IPS-20b (cell line): Measurements from ENCODE around the gene VGLL4.
A peak's percentile ranks its signal among the peaks of the same experiment; 100 is the strongest.
"Not testable (repeated sequence)": the region's sequence is repeated elsewhere in the genome, so short reads cannot be mapped to it uniquely, and the experiment has no call there.

ENCODE experiments used
- H3K27ac ChIP-seq: one replicate; pipeline ENCODE4 v1.5.1; 2013; ENCODE audit warnings: low read length
- H3K27me3 ChIP-seq: 2 replicates; pipeline ENCODE4 v1.6.1; 2013; ENCODE audit warnings: mild to moderate bottlenecking, low read length, inconsistent platforms; ENCODE audit not compliant: insufficient read depth
- H3K36me3 ChIP-seq: 2 replicates; pipeline ENCODE4 v1.6.1; 2013; ENCODE audit warnings: low read depth, mild to moderate bottlenecking, inconsistent platforms, low read length, moderate library complexity; ENCODE audit not compliant: insufficient read depth
- H3K4me1 ChIP-seq: 2 replicates; pipeline ENCODE4 v1.6.1; 2013; ENCODE audit warnings: mild to moderate bottlenecking, control low read depth, inconsistent platforms, low read length, moderate library complexity; ENCODE audit not compliant: insufficient read depth
- H3K4me3 ChIP-seq: 2 replicates; pipeline ENCODE4 v1.5.1; 2013; ENCODE audit warnings: mild to moderate bottlenecking, low read length, inconsistent platforms
- H3K9ac ChIP-seq: 2 replicates; pipeline ENCODE4 v1.6.1; 2013; ENCODE audit warnings: low read depth, mild to moderate bottlenecking, inconsistent platforms, low read length, moderate library complexity
- H3K9me3 ChIP-seq: 2 replicates; pipeline ENCODE4 v1.6.1; 2013; ENCODE audit warnings: mild to moderate bottlenecking, low read depth, low read length, inconsistent platforms; ENCODE audit not compliant: insufficient read depth

The VGLL4 gene, protein sequence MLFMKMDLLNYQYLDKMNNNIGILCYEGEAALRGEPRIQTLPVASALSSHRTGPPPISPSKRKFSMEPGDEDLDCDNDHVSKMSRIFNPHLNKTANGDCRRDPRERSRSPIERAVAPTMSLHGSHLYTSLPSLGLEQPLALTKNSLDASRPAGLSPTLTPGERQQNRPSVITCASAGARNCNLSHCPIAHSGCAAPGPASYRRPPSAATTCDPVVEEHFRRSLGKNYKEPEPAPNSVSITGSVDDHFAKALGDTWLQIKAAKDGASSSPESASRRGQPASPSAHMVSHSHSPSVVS

GRCh38 chr3:11643605-11644087 is at the start of gene VGLL4:
Gene VGLL4, minus strand, starts transcription at chr3:11643915. Its CDS starts 397 bp downstream, at chr3:11643518.
- H3K36me3 ChIP-seq, result no peaks in the 10 kb centered on the region
- H3K4me3 ChIP-seq, result peak within 1 kb of the TSS; percentile 100
- no peaks in the 10 kb centered on the region for H3K27me3 ChIP-seq
- no peaks in the 10 kb centered on the region for H3K9me3 ChIP-seq
- peaks cover 17% of the 10 kb centered on the region for H3K4me1 ChIP-seq
- peak within 1 kb of the TSS; percentile 94 for H3K27ac ChIP-seq
- H3K9ac ChIP-seq, result peak within 1 kb of the TSS; percentile 98

DNA sequence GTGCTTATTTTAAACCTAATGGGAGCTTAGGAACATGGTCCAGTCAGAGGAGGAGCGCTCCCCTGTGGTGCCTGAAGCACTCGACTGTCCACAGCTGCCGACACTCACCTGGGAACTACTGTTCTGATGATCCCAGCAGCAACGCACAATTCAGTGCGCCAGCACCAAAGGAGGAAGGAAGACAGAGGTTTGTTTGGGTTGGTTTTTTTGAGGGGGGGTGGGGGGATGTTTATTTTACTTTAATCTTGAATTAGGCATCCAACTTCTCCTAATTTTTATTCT is 48.8 kb upstream of the VGLL4 start:
- no peak overlapping the region for H3K4me3 ChIP-seq
- no peaks in the 10 kb centered on the region for H3K36me3 ChIP-seq
- H3K4me1 ChIP-seq, result peaks cover 18% of the 10 kb centered on the region
- no peak overlapping the region for H3K9ac ChIP-seq
- H3K27me3 ChIP-seq, result no peaks in the 10 kb centered on the region
- H3K9me3 ChIP-seq, result no peaks in the 10 kb centered on the region
- no peak overlapping the region for H3K27ac ChIP-seq

DNA sequence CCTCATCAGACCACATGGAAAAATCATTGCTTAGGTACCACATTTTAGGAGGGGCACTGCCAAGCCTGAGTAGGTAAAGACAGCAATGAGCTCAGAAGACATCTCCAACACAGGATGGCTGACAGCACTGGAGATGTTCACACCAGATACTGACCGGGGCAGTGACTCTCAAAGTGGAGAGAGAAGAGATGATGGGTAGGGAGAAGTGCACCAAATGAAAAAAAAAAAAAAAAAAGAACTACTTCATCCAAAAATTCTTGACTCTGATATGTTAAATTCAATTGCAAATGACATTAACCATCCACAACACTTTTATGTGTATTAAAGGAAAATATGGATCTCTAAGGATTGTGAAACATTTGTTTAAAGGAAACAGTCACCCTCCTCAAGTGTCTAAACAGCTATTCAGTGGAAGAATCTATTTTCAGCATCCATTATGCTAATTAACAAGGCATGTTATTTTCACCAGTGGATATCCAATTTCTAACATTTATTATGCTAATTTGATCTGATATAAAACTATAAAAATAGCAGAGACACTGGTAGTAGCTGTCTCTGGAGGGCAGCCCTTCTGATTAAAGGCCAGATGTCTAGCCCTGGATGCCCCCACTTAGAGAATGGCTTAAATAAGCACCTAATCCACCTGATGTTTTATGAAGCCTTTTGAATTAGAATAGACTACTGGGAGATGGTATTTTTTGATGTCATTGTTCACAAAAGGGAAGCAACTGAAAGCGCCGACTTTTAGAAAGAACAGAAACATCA is 48.2 kb upstream of the VGLL4 start:
- peaks cover 18% of the 10 kb centered on the region for H3K4me1 ChIP-seq
- H3K27ac ChIP-seq, result no peak overlapping the region
- H3K36me3 ChIP-seq, result no peaks in the 10 kb centered on the region
- H3K27me3 ChIP-seq, result no peaks in the 10 kb centered on the region
- H3K4me3 ChIP-seq, result no peak overlapping the region
- no peak overlapping the region for H3K9ac ChIP-seq
- H3K9me3 ChIP-seq, result no peaks in the 10 kb centered on the region

GRCh38 chr3:11690863-11691766 is 47.4 kb upstream of the VGLL4 start:
- Histone ChIP-seq H3K4me3 (no peak overlapping the region), H3K4me1 (peaks cover 18% of the 10 kb centered on the region), H3K27me3 (no peaks in the 10 kb centered on the region), H3K36me3 (no peaks in the 10 kb centered on the region), H3K9ac (no peak overlapping the region), H3K27ac (no peak overlapping the region), H3K9me3 (no peaks in the 10 kb centered on the region)

GRCh38 chr3:11689749-11690148 is 46.0 kb upstream of the VGLL4 start:
- H3K4me1 ChIP-seq, result peaks cover 18% of the 10 kb centered on the region
- no peaks in the 10 kb centered on the region for H3K36me3 ChIP-seq
- H3K27me3 ChIP-seq, result no peaks in the 10 kb centered on the region
- H3K4me3 ChIP-seq, result no peak overlapping the region
- H3K27ac ChIP-seq, result no peak overlapping the region
- H3K9ac ChIP-seq, result peak overlapping the region; percentile 37; the same call in 1 of the 2 replicates
- H3K9me3 ChIP-seq, result no peaks in the 10 kb centered on the region

DNA sequence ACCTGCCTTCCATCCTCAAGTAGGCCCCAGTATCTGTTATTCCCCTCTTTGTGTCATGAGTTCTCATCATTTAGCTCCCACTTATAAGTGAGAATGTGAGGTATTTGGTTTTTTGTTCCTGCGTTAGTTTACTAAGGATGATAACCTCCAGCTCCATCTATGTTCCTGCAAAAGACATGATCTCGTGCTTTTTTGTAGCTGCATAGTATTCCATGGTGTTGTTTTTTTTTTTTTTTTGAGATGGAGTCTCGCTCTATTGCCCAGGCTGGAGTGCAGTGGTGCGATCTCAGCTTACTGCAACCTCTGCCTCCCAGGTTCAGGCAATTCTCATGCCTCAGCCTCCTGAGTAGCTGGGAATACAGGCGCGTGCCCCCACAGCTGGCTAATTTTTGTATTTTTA is 41.3 kb upstream of the VGLL4 start:
- not testable (repeated sequence) for H3K9me3 ChIP-seq

GRCh38 chr3:11680509-11680908 is 36.8 kb upstream of the VGLL4 start:
- Histone ChIP-seq H3K9ac (no peak overlapping the region), H3K4me3 (no peak overlapping the region), H3K27ac (no peak overlapping the region), H3K4me1 (no peaks in the 10 kb centered on the region), H3K9me3 (no peaks in the 10 kb centered on the region), H3K27me3 (no peaks in the 10 kb centered on the region), H3K36me3 (no peaks in the 10 kb centered on the region)

More for the DNA sequence above, 41.3 kb upstream of the VGLL4 start:
- H3K36me3 ChIP-seq, H3K4me1 ChIP-seq, H3K9ac ChIP-seq, H3K4me3 ChIP-seq, H3K27ac ChIP-seq, H3K27me3 ChIP-seq: not testable (repeated sequence)

DNA sequence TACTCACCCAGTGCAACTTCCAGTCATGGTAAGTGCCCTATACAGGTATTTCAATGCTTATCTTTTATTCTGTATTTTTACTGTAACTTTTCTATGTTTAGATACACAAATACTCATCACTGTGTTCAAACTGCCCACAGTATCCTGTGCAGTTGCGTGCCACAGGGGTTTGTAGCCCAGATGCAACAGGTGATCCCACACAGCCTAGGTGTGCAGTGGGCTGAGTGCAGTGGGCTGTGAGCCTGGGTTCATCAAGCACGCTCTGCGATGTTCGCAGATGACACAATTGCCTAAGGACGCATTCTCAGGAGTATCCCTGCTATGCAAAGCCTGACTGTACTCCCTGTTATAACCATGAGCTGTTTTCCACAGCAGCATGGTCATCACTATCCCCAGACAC is 36.2 kb upstream of the VGLL4 start:
- H3K9me3 ChIP-seq, result no peaks in the 10 kb centered on the region
- no peaks in the 10 kb centered on the region for H3K36me3 ChIP-seq
- H3K9ac ChIP-seq, result no peak overlapping the region
- no peak overlapping the region for H3K4me3 ChIP-seq
- no peaks in the 10 kb centered on the region for H3K27me3 ChIP-seq
- H3K4me1 ChIP-seq, result no peaks in the 10 kb centered on the region
- H3K27ac ChIP-seq, result no peak overlapping the region

- no peaks in the 10 kb centered on the region for H3K27me3 ChIP-seq
- no peaks in the 10 kb centered on the region for H3K9me3 ChIP-seq
- H3K9ac ChIP-seq, result no peak overlapping the region
- H3K4me1 ChIP-seq, result peaks cover 6% of the 10 kb centered on the region
- no peak overlapping the region for H3K27ac ChIP-seq
- no peaks in the 10 kb centered on the region for H3K36me3 ChIP-seq
- H3K4me3 ChIP-seq, result no peak overlapping the region
Observed at GRCh38 chr3:11672363-11672762, 28.6 kb upstream of the VGLL4 start.

DNA sequence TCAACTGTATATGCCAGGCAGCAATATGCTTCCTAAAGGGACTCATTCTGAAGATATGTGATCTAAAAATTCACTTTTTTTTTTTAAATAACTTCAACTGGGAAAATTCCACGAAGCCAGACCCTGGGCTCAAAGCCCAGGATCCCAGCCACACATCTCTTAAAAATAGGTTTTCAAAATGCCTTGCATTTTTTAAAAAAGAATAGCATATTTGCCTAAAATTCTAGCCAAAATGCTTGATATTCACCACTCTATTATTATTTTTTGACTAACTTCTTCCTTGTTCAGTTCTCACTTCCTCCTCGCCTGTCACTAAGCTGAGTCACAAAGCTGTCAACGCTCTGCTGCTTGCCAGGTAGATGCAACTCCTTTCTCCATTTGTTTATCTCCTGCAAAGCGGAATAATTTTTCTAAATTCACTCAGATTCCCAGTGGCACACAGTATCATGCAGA is 28.0 kb upstream of the VGLL4 start:
- no peak overlapping the region for H3K4me3 ChIP-seq
- no peaks in the 10 kb centered on the region for H3K27me3 ChIP-seq
- peaks cover 6% of the 10 kb centered on the region for H3K4me1 ChIP-seq
- H3K9me3 ChIP-seq, result no peaks in the 10 kb centered on the region
- no peak overlapping the region for H3K9ac ChIP-seq
- H3K27ac ChIP-seq, result no peak overlapping the region
- no peaks in the 10 kb centered on the region for H3K36me3 ChIP-seq
